ENCODE data around the gene PAWR. TPM values are rescaled to one million over a fixed set of nuclear protein-coding genes. Genes with fewer than 3 reads are reported as not detected.

PAWR gene
- total and polyA plus RNA-seq, 10 of the 15 experiments (the other 5 are each of a cell fraction or from before 2014, with no cell fraction given), result 8.1 to 70.6 (median 24.2) TPM

- Histone ChIP-seq H3K4me2 (ENCODE audit: control insufficient read depth, insufficient read depth) (no peak overlapping the region), H3K4me3 (no peak overlapping the region), H2AFZ (ENCODE audit: control insufficient read depth, low read depth, low read length) (no peak overlapping the region), H3K27me3 (replicated peaks in 1 of 2; ENCODE audit: control insufficient read depth in 2 of 2, insufficient read depth in 2 of 2, low read length in 1 of 2) (no peaks in the 10 kb centered on the region), H3K9me3 (replicated peaks; ENCODE audit: control insufficient read depth, insufficient read depth, low read length) (no peaks in the 10 kb centered on the region), H3K36me3 (ENCODE audit: control insufficient read depth in 2 of 2, insufficient read depth in 2 of 2, low read length in 1 of 2) (peaks cover 3 to 8% of the 10 kb centered on the region in 2 experiments), H4K20me1 (ENCODE audit: control insufficient read depth, insufficient read depth) (no peaks in the 10 kb centered on the region), H3K79me2 (ENCODE audit: control insufficient read depth, insufficient read depth, low read length) (no peaks in the 10 kb centered on the region), H3K9ac (ENCODE audit: control insufficient read depth, insufficient read depth, low read length) (no peak overlapping the region), H3K4me1 (ENCODE audit: control insufficient read depth, insufficient read depth, low read length) (no peaks in the 10 kb centered on the region), H3K27ac (ENCODE audit: control insufficient read depth, insufficient read depth) (no peak overlapping the region)
- in situ Hi-C loops (cut with MboI) (no loop called here), intact Hi-C loops (cut with micrococcal nuclease; ENCODE audit: unreplicated experiment) (no loop called here)
- ChIA-PET POLR2A (no interaction called here), RAD21 (ENCODE audit: unreplicated experiment) (interaction anchor here (0.6 kb wide), 1 partner anchor 59 kb away, joined by 3 read pairs; no protein-coding TSS in a partner anchor), CTCF (no interaction called here), SMC1A (ENCODE audit: uncharacterized antibody, unreplicated experiment) (interaction anchor here (1.1 kb wide), 1 partner anchor 60 kb away, joined by 3 read pairs; no protein-coding TSS in a partner anchor)
- ATAC-seq (no peak), FAIRE-seq (no peak), DNase-seq (ENCODE audit: low read depth, low spot score) (no peak)
- 94% methylated on average over 2 of the region's 2 CpGs for WGBS (ENCODE audit: insufficient coverage, insufficient replicate concordance, low lambda C conversion rate, missing lambda C conversion rate)
- TF ChIP-seq GATAD2B (conservative IDR thresholded peaks at IDR 0.05; ENCODE audit: low read depth) (no peak), EP300 (IDR thresholded peaks at IDR 0.05; ENCODE audit: borderline replicate concordance in 1 of 2, control insufficient read depth in 1 of 2, low read depth in 2 of 2, low read length in 2 of 2) (no peak), FOS (IDR thresholded peaks at IDR 0.05; ENCODE audit: borderline replicate concordance, extremely low read depth, insufficient read length) (no peak), ZNF622 (IDR thresholded peaks at IDR 0.05) (no peak), IRF5 (IDR thresholded peaks at IDR 0.05; ENCODE audit: borderline replicate concordance) (no peak), RUNX3 (IDR thresholded peaks at IDR 0.05; ENCODE audit: low read length) (no peak), NFYA (IDR thresholded peaks at IDR 0.05; ENCODE audit: borderline replicate concordance, low read depth, low read length) (no peak), USF1 (IDR thresholded peaks at IDR 0.05; ENCODE audit: borderline replicate concordance, extremely low read length, insufficient read depth, low read depth, low read length) (no peak), NKRF (conservative IDR thresholded peaks at IDR 0.05) (no peak), ZBTB11 (CRISPR knock-in tag; IDR thresholded peaks at IDR 0.05) (no peak)
- no TSS peak for BruUV-seq (replicated peaks)
Observed at GRCh38 chr12:79624378-79624777, 66.4 kb downstream of the PAWR start.
